ENCODE data around the gene DSC1. TPM values are rescaled to one million over a fixed set of nuclear protein-coding genes. Genes with fewer than 3 reads are reported as not detected.

Gene DSC1
- total RNA-seq, 1 experiment from 2014 or later = not detected

DNA sequence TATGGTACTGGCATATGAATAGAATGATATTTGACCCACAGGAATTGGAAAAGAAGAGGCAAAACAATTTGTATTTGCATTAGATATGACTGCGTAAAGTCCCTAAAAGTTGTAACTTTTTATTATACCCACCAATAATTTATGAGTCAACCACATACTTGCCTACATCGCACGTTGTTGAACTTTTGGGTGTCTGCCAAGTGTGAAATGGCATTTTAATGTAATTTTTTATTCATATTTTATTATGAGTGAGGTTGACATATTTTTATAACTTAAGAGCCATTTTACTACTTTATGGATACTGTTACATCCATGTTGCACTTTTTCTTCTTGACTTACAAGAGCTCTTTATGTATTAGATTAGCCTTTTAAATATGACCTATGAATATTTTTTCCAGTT is 65.0 kb downstream of the DSC1 start (continued):
- no peak for TF ChIP-seq SMAD3 (CRISPR knock-in tag; IDR thresholded peaks at IDR 0.05; ENCODE audit: borderline replicate concordance)
- TF ChIP-seq, protein P1, sequence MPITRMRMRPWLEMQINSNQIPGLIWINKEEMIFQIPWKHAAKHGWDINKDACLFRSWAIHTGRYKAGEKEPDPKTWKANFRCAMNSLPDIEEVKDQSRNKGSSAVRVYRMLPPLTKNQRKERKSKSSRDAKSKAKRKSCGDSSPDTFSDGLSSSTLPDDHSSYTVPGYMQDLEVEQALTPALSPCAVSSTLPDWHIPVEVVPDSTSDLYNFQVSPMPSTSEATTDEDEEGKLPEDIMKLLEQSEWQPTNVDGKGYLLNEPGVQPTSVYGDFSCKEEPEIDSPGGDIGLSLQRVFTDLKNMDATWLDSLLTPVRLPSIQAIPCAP (CRISPR knock-in tag; IDR thresholded peaks at IDR 0.05) = no peak
- TF ChIP-seq ZNF232 (CRISPR knock-in tag; IDR thresholded peaks at IDR 0.05) = no peak
- no peak for TF ChIP-seq PRRX2 (CRISPR knock-in tag; IDR thresholded peaks at IDR 0.05)
- TF ChIP-seq FOXJ3 (CRISPR knock-in tag; IDR thresholded peaks at IDR 0.05; ENCODE audit: borderline replicate concordance) = no peak
- no peak for TF ChIP-seq CBFB (CRISPR knock-in tag; IDR thresholded peaks at IDR 0.05; ENCODE audit: low read depth)
- TF ChIP-seq, protein P2, sequence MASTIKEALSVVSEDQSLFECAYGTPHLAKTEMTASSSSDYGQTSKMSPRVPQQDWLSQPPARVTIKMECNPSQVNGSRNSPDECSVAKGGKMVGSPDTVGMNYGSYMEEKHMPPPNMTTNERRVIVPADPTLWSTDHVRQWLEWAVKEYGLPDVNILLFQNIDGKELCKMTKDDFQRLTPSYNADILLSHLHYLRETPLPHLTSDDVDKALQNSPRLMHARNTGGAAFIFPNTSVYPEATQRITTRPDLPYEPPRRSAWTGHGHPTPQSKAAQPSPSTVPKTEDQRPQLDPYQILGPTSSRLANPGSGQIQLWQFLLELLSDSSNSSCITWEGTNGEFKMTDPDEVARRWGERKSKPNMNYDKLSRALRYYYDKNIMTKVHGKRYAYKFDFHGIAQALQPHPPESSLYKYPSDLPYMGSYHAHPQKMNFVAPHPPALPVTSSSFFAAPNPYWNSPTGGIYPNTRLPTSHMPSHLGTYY (CRISPR knock-in tag; IDR thresholded peaks at IDR 0.05) = no peak
- no peak for TF ChIP-seq TEAD4 (CRISPR knock-in tag; IDR thresholded peaks at IDR 0.05)

DNA sequence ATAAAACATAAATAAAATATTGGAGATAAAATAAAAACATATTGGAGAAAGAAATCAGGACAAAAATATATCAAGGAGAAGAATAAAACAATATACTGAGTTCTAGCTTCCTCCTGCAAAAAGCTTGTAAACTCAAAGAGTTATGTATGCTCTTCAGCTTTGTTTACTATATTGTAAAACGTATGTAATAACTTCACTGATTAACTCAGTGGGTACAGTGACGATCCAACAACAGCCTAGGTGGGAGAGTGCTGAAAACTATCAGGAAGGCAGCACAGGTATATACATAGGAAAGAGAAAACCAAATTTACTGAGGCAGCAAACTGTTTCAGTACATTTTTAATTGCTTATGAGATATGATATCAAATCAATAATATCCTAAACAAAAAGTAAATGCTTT is 68.8 kb downstream of the DSC1 start:
- Mint-ChIP-seq H3K27ac (no peak overlapping the region), H3K4me1 (peaks cover 14% of the 10 kb centered on the region), H3K27me3 (ENCODE audit: low read depth) (no peaks in the 10 kb centered on the region), H3K4me3 (no peak overlapping the region), H3K36me3 (peaks cover 28% of the 10 kb centered on the region), H3K9me3 (peaks cover 3% of the 10 kb centered on the region; the same call in 1 of the 2 replicates)
- DNase-seq (ENCODE audit: low spot score) (no peak), ATAC-seq (no peak)
- CTCF ChIA-PET = no interaction called here
- TF ChIP-seq CREB1 (CRISPR knock-in tag; IDR thresholded peaks at IDR 0.05) = no peak
- peak; percentile 22; the same call in 1 of the 2 replicates for TF ChIP-seq HMGA2 (CRISPR knock-in tag; IDR thresholded peaks at IDR 0.05)
- POLR2A ChIA-PET = no interaction called here

DNA sequence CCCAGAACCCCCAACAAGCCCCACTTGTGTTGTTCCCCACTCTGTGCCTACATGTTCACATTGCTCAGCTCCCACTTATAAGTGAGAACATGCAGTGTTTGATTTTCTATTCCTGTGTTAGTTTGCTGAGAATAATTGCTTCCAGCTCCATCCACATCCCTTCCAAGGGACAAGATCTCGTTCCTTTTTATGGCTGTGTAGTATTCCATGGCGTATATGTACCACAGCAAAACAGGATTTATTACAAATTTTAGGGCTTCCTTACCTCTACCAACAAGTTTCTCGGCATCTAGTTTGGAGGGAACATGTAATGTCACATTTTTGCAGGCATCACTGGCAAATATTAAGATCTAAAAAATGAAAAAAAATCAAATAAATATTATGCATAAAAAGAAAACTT is 69.4 kb downstream of the DSC1 start:
- no peak for ATAC-seq
- ChIA-PET CTCF (no interaction called here), POLR2A (no interaction called here)
- peaks cover 12% of the 10 kb centered on the region for H3K4me1 Mint-ChIP-seq
- H3K27ac Mint-ChIP-seq = no peak overlapping the region
- H3K36me3 Mint-ChIP-seq = peaks cover 28% of the 10 kb centered on the region
- DNase-seq (ENCODE audit: low spot score) = no peak
- no peak overlapping the region for H3K4me3 Mint-ChIP-seq
- H3K9me3 Mint-ChIP-seq = peaks cover 3% of the 10 kb centered on the region; the same call in 1 of the 2 replicates
- no peaks in the 10 kb centered on the region for H3K27me3 Mint-ChIP-seq (ENCODE audit: low read depth)
- TF ChIP-seq FOXJ3 (CRISPR knock-in tag; IDR thresholded peaks at IDR 0.05; ENCODE audit: borderline replicate concordance) = no peak
- TF ChIP-seq, protein P3, sequence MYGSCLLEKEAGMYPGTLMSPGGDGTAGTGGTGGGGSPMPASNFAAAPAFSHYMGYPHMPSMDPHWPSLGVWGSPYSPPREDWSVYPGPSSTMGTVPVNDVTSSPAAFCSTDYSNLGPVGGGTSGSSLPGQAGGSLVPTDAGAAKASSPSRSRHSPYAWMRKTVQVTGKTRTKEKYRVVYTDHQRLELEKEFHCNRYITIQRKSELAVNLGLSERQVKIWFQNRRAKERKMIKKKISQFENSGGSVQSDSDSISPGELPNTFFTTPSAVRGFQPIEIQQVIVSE (CRISPR knock-in tag; IDR thresholded peaks at IDR 0.05; ENCODE audit: borderline replicate concordance) = no peak
- TF ChIP-seq, protein P4, sequence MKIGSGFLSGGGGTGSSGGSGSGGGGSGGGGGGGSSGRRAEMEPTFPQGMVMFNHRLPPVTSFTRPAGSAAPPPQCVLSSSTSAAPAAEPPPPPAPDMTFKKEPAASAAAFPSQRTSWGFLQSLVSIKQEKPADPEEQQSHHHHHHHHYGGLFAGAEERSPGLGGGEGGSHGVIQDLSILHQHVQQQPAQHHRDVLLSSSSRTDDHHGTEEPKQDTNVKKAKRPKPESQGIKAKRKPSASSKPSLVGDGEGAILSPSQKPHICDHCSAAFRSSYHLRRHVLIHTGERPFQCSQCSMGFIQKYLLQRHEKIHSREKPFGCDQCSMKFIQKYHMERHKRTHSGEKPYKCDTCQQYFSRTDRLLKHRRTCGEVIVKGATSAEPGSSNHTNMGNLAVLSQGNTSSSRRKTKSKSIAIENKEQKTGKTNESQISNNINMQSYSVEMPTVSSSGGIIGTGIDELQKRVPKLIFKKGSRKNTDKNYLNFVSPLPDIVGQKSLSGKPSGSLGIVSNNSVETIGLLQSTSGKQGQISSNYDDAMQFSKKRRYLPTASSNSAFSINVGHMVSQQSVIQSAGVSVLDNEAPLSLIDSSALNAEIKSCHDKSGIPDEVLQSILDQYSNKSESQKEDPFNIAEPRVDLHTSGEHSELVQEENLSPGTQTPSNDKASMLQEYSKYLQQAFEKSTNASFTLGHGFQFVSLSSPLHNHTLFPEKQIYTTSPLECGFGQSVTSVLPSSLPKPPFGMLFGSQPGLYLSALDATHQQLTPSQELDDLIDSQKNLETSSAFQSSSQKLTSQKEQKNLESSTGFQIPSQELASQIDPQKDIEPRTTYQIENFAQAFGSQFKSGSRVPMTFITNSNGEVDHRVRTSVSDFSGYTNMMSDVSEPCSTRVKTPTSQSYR (CRISPR knock-in tag; IDR thresholded peaks at IDR 0.05) = no peak
- no peak for TF ChIP-seq FOXK1 (CRISPR knock-in tag; IDR thresholded peaks at IDR 0.05)
- TF ChIP-seq, protein P5, sequence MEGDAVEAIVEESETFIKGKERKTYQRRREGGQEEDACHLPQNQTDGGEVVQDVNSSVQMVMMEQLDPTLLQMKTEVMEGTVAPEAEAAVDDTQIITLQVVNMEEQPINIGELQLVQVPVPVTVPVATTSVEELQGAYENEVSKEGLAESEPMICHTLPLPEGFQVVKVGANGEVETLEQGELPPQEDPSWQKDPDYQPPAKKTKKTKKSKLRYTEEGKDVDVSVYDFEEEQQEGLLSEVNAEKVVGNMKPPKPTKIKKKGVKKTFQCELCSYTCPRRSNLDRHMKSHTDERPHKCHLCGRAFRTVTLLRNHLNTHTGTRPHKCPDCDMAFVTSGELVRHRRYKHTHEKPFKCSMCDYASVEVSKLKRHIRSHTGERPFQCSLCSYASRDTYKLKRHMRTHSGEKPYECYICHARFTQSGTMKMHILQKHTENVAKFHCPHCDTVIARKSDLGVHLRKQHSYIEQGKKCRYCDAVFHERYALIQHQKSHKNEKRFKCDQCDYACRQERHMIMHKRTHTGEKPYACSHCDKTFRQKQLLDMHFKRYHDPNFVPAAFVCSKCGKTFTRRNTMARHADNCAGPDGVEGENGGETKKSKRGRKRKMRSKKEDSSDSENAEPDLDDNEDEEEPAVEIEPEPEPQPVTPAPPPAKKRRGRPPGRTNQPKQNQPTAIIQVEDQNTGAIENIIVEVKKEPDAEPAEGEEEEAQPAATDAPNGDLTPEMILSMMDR (IDR thresholded peaks at IDR 0.05) = no peak
- TF ChIP-seq IRF2 (CRISPR knock-in tag; IDR thresholded peaks at IDR 0.05; ENCODE audit: borderline replicate concordance, low read depth) = no peak
- TF ChIP-seq, protein P6, sequence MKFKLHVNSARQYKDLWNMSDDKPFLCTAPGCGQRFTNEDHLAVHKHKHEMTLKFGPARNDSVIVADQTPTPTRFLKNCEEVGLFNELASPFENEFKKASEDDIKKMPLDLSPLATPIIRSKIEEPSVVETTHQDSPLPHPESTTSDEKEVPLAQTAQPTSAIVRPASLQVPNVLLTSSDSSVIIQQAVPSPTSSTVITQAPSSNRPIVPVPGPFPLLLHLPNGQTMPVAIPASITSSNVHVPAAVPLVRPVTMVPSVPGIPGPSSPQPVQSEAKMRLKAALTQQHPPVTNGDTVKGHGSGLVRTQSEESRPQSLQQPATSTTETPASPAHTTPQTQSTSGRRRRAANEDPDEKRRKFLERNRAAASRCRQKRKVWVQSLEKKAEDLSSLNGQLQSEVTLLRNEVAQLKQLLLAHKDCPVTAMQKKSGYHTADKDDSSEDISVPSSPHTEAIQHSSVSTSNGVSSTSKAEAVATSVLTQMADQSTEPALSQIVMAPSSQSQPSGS (CRISPR knock-in tag; IDR thresholded peaks at IDR 0.05; ENCODE audit: borderline replicate concordance, low read depth) = no peak
- TF ChIP-seq, protein P7, sequence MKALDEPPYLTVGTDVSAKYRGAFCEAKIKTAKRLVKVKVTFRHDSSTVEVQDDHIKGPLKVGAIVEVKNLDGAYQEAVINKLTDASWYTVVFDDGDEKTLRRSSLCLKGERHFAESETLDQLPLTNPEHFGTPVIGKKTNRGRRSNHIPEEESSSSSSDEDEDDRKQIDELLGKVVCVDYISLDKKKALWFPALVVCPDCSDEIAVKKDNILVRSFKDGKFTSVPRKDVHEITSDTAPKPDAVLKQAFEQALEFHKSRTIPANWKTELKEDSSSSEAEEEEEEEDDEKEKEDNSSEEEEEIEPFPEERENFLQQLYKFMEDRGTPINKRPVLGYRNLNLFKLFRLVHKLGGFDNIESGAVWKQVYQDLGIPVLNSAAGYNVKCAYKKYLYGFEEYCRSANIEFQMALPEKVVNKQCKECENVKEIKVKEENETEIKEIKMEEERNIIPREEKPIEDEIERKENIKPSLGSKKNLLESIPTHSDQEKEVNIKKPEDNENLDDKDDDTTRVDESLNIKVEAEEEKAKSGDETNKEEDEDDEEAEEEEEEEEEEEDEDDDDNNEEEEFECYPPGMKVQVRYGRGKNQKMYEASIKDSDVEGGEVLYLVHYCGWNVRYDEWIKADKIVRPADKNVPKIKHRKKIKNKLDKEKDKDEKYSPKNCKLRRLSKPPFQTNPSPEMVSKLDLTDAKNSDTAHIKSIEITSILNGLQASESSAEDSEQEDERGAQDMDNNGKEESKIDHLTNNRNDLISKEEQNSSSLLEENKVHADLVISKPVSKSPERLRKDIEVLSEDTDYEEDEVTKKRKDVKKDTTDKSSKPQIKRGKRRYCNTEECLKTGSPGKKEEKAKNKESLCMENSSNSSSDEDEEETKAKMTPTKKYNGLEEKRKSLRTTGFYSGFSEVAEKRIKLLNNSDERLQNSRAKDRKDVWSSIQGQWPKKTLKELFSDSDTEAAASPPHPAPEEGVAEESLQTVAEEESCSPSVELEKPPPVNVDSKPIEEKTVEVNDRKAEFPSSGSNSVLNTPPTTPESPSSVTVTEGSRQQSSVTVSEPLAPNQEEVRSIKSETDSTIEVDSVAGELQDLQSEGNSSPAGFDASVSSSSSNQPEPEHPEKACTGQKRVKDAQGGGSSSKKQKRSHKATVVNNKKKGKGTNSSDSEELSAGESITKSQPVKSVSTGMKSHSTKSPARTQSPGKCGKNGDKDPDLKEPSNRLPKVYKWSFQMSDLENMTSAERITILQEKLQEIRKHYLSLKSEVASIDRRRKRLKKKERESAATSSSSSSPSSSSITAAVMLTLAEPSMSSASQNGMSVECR (CRISPR knock-in tag; IDR thresholded peaks at IDR 0.05; ENCODE audit: borderline replicate concordance) = no peak
- no peak for TF ChIP-seq SMAD3 (CRISPR knock-in tag; IDR thresholded peaks at IDR 0.05; ENCODE audit: borderline replicate concordance)
- TF ChIP-seq NFYB (CRISPR knock-in tag; conservative IDR thresholded peaks at IDR 0.05; ENCODE audit: low read depth) = no peak
